ENCODE measurements around the gene YTHDF1. TPM values are rescaled to one million over a fixed set of nuclear protein-coding genes. Genes with fewer than 3 reads are reported as not detected.

The YTHDF1 gene
- total and polyA plus RNA-seq, 2 of the 4 experiments (the other 2 are of a cell fraction): 10.9 to 22.6 TPM

GRCh38 chr20:63163596-63164483, 52.1 kb downstream of the YTHDF1 start:
- no peak overlapping the region for H3K4me3 ChIP-seq (ENCODE audit: insufficient read depth, low read depth, low read length)
- H3K9ac ChIP-seq (ENCODE audit: low read depth, low read length): no peak overlapping the region
- no peaks in the 10 kb centered on the region for H3K9me1 ChIP-seq (ENCODE audit: insufficient read depth, low read length)
- no peak overlapping the region for H3K27ac ChIP-seq (ENCODE audit: insufficient read depth, low read length)
- H4K5ac ChIP-seq (ENCODE audit: low read depth, low read length): no peak overlapping the region
- no TSS peak for BruUV-seq (replicated peaks)
- no peak overlapping the region for H2BK20ac ChIP-seq (ENCODE audit: low read depth, low read length)
- H4K20me1 ChIP-seq (ENCODE audit: insufficient read depth, low read length): no peaks in the 10 kb centered on the region; the same call in 1 of the 2 replicates
- no peaks in the 10 kb centered on the region for H3K9me3 ChIP-seq (ENCODE audit: control insufficient read depth, insufficient read depth, low read length)
- H3K79me1 ChIP-seq (ENCODE audit: low read depth in 1 of 2, low read length in 2 of 2): no peaks in the 10 kb centered on the region
- peak overlapping the region; percentile 11 for H2AFZ ChIP-seq (replicated peaks; ENCODE audit: low read length, poor library complexity)
- no peaks in the 10 kb centered on the region for H3K4me1 ChIP-seq (ENCODE audit: control insufficient read depth, insufficient read depth, low read length)
- peaks cover 41% of the 10 kb centered on the region; the same call in 1 of the 2 replicates for H3K27me3 ChIP-seq (ENCODE audit: control insufficient read depth, insufficient read depth, low read length)
- DNase-seq (no peak), ATAC-seq (ENCODE audit: low read depth) (no peak)
- no peak overlapping the region for H2BK15ac ChIP-seq (ENCODE audit: low read depth, low read length)
- no peak overlapping the region for H3K14ac ChIP-seq (replicated peaks; ENCODE audit: low read depth, low read length)
- dilution Hi-C loops (cut with HindIII; ENCODE audit: low sequenced_read_pairs, unreplicated experiment) (no loop called here), intact Hi-C loops (cut with micrococcal nuclease) (no loop called here), in situ Hi-C loops (cut with MboI; ENCODE audit: low sequenced_read_pairs) (no loop called here)
- no peak overlapping the region for H2BK5ac ChIP-seq (ENCODE audit: low read depth, low read length, poor library complexity, severe bottlenecking)
- 27% methylated on average over 8 of the region's 17 CpGs; no CpG with 5 or more reads in 1 of the 2 experiments for WGBS, 2 experiments (ENCODE audit: extremely low coverage in 2 of 2, insufficient read length in 1 of 2)
- H4K91ac ChIP-seq (ENCODE audit: insufficient read depth, low read depth, low read length): no peak overlapping the region
- H3K36me3 ChIP-seq (ENCODE audit: control insufficient read depth, insufficient read depth, low read length): no peaks in the 10 kb centered on the region
- ChIA-PET POLR2A (ENCODE audit: unreplicated experiment) (no interaction called here), CTCF (no interaction called here)
- no peak overlapping the region for H2AK9ac ChIP-seq (replicated peaks; ENCODE audit: low read depth, low read length, poor library complexity)
- no peak overlapping the region for H2BK120ac ChIP-seq (ENCODE audit: low read depth, low read length)
- no peak overlapping the region for H3K56ac ChIP-seq (ENCODE audit: extremely low read depth, insufficient read depth, low read length)
- no peak overlapping the region for H3K23ac ChIP-seq (ENCODE audit: low read depth, low read length)
- H4K8ac ChIP-seq (ENCODE audit: low read depth in 2 of 2, low read length in 2 of 2): no peak overlapping the region
- H3K4ac ChIP-seq (ENCODE audit: low read depth, low read length): no peak overlapping the region
- no peak overlapping the region for H3K4me2 ChIP-seq (ENCODE audit: low read depth, low read length)
- no peak overlapping the region for H3K18ac ChIP-seq (ENCODE audit: low read depth, low read length)
- H2AK5ac ChIP-seq (ENCODE audit: low read depth, low read length): no peak overlapping the region
- TF ChIP-seq CTCF (conservative IDR thresholded peaks at IDR 0.05; ENCODE audit: low read depth, low read length) (no peak), MXI1 (IDR thresholded peaks at IDR 0.05; ENCODE audit: borderline replicate concordance, low read depth, low read length) (no peak), NFE2L2 (IDR thresholded peaks at IDR 0.05; ENCODE audit: low read depth, low read length) (no peak), RFX5 (IDR thresholded peaks at IDR 0.05; ENCODE audit: low read depth, low read length) (no peak), MAFK (IDR thresholded peaks at IDR 0.05; ENCODE audit: low read depth, low read length) (no peak), MAZ (IDR thresholded peaks at IDR 0.05; ENCODE audit: borderline replicate concordance, low read depth, low read length) (no peak), CEBPB (IDR thresholded peaks at IDR 0.05; ENCODE audit: low read depth, low read length) (no peak), CHD1 (IDR thresholded peaks at IDR 0.05; ENCODE audit: low read depth, low read length) (no peak), BHLHE40 (IDR thresholded peaks at IDR 0.05; ENCODE audit: low read depth, low read length) (no peak), RCOR1 (IDR thresholded peaks at IDR 0.05; ENCODE audit: insufficient replicate concordance, low read length) (no peak), SMC3 (IDR thresholded peaks at IDR 0.05; ENCODE audit: low read depth, low read length) (no peak), USF2 (IDR thresholded peaks at IDR 0.05; ENCODE audit: low read depth, low read length) (no peak), POLR2A (IDR thresholded peaks at IDR 0.05; ENCODE audit: low read depth, low read length) (no peak), RAD21 (IDR thresholded peaks at IDR 0.05; ENCODE audit: low read length) (no peak), ELK1 (IDR thresholded peaks at IDR 0.05; ENCODE audit: borderline replicate concordance, low read depth, low read length) (no peak)
